Measurements from ENCODE around the gene DIP2B. TPM values are rescaled to one million over a fixed set of nuclear protein-coding genes. Genes with fewer than 3 reads are reported as not detected.

DIP2B gene
- total RNA-seq, 2 donors from 2014 or later: 30.8 to 34.3 TPM

DNA sequence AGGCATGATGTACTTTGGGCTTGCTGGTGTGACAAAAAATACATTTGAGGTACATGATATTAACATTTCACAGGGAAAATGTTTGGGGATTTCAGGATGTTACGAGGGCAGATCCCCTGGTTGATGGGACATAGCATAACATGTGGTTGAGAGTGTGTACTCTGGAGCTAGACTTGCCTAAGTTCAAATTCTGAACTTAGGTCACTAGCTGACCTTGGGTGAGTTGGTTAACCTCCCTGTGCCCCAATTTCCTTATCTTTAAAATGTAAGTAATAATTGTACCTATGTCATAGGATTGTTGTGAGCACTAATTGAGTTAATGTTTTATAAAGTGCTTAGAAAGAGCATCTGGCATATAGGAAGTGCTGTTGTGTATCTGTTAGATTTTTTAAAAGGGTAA, 194.4 kb downstream of the DIP2B start:
- peaks cover 0 to 7% of the 10 kb centered on the region in 2 donors for H3K4me1 Mint-ChIP-seq (ENCODE audit: low read depth in 2 of 2)
- DNase-seq (ENCODE audit: low spot score) (no peak), ATAC-seq (no peak)
- H3K9me3 Mint-ChIP-seq: no peaks in the 10 kb centered on the region
- H3K27me3 Mint-ChIP-seq: no peaks in the 10 kb centered on the region
- no peak overlapping the region for H3K27ac Mint-ChIP-seq
- H3K4me3 Mint-ChIP-seq: no peak overlapping the region
- H3K36me3 Mint-ChIP-seq: peaks cover 18% of the 10 kb centered on the region

DNA sequence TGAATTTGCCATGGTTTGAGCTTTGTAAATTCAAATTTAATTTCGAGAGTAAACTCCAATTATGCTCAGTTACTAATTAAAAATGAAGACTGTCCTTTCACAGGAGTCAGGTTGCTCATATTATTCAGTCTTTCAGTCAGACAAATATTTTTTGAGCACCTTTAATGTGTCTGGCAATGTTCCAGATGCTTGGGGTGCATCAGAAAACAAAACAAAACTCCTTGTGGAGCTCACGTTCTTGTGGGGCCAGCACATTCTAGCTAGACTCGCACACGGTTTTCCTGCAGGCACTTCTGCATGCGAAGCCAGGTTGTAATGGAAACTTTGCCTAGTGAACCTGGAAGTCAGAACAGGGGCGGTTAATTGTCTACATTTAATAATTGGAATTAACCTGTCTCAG, 195.2 kb downstream of the DIP2B start:
- no peaks in the 10 kb centered on the region for H3K9me3 Mint-ChIP-seq
- H3K4me3 Mint-ChIP-seq: no peak overlapping the region
- no peak overlapping the region for H3K27ac Mint-ChIP-seq
- ATAC-seq (no peak), DNase-seq (ENCODE audit: low spot score) (no peak)
- peaks cover 22% of the 10 kb centered on the region for H3K36me3 Mint-ChIP-seq
- no peaks in the 10 kb centered on the region for H3K27me3 Mint-ChIP-seq
- peaks cover 0 to 7% of the 10 kb centered on the region in 2 donors for H3K4me1 Mint-ChIP-seq (ENCODE audit: low read depth in 2 of 2)

DNA sequence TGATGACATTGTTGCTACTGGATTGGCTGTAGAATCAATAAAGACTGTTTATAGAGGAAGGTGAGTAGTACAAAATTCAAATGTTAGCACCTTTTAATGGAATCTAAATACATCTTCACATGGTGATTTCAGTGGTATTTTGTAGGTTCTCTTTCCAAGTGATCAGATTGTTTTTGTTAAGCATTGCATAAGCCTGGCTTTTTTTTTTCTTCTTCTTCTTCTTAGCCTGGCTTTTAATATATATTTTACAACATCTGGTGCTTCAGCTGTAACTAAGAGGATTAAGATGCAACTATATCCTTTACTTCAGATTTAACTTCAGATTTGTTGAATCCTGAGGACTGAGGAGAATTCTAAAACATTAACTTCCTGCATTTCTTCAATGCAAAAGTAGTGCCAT, 201.8 kb downstream of the DIP2B start:
- Mint-ChIP-seq H3K4me3 (no peak overlapping the region), H3K9me3 (no peaks in the 10 kb centered on the region), H3K4me1 (ENCODE audit: low read depth in 2 of 2) (no peaks in the 10 kb centered on the region), H3K27ac (no peak overlapping the region), H3K36me3 (peaks cover 28% of the 10 kb centered on the region), H3K27me3 (no peaks in the 10 kb centered on the region)
- no peak for DNase-seq (ENCODE audit: low spot score)
- no peak for ATAC-seq

DNA sequence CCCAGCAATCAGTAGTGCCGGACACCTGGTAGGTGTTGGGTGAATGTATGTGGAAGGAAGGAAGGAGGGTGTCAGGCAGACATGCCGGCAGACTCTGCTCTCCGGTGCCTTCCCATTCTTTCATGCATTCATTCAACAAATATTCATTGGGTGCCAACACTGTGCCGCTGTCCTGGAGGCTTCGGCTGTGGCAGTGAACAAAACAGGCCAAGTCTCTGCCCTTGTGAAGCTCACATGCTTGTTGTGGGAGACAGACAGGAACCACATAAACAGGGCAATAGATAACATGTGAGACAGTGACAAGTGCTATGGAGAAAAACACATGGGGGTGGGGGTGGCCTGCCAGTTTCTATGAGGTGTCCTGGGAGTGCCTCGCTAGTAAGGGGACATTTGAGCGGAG, 202.6 kb downstream of the DIP2B start:
- ATAC-seq: no peak
- no peaks in the 10 kb centered on the region for H3K27me3 Mint-ChIP-seq
- no peak for DNase-seq (ENCODE audit: low spot score)
- no peak overlapping the region for H3K4me3 Mint-ChIP-seq
- H3K4me1 Mint-ChIP-seq (ENCODE audit: low read depth in 2 of 2): no peaks in the 10 kb centered on the region
- no peak overlapping the region for H3K27ac Mint-ChIP-seq
- H3K9me3 Mint-ChIP-seq: no peaks in the 10 kb centered on the region
- peaks cover 28% of the 10 kb centered on the region for H3K36me3 Mint-ChIP-seq

DNA sequence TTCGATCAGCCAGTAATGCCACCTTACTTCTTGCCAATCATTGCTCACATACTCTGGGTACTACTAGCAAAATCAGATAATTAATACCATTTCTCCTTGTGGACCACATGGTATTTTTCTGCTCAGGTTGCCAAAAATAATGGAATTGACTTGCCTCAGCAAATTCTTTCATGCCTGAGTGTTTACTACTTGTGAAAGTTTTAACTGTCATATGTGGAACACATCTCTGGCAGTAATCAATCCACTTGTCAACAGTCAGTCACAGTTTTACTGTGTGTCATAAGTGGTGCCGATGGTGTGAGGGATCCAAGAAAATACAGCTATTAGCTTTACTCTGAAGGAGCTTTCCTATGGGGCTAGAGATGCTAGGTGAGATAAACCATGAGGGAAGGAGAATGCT, 203.8 kb downstream of the DIP2B start:
- no peak for DNase-seq (ENCODE audit: low spot score)
- ATAC-seq: no peak
- H3K4me1 Mint-ChIP-seq (ENCODE audit: low read depth in 2 of 2): no peaks in the 10 kb centered on the region
- no peak overlapping the region for H3K4me3 Mint-ChIP-seq
- H3K27me3 Mint-ChIP-seq: no peaks in the 10 kb centered on the region
- H3K9me3 Mint-ChIP-seq: no peaks in the 10 kb centered on the region
- H3K36me3 Mint-ChIP-seq: peaks cover 28% of the 10 kb centered on the region
- H3K27ac Mint-ChIP-seq: no peak overlapping the region

DNA sequence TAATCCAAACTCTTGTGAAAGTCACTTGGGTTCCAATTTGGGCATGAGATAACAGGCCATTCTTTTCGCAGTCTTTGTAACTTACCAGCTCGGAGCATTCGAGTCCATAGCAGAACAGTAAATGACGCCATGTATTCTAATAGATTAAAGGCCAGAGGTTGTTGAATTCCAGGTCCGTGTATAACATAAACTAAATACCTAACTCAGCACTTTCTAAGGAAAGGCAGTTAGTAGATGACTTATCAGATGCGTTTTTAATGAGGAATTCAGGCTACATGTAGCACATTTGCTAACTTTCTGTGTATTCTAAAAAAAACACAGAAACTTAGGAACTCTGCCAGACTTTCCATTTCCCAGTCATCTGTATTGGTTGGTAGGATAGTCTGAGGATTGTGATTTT, 206.3 kb downstream of the DIP2B start:
- H3K36me3 Mint-ChIP-seq: peaks cover 11% of the 10 kb centered on the region
- H3K4me3 Mint-ChIP-seq: no peak overlapping the region
- DNase-seq (ENCODE audit: low spot score): no peak
- H3K27me3 Mint-ChIP-seq: no peaks in the 10 kb centered on the region
- no peaks in the 10 kb centered on the region for H3K9me3 Mint-ChIP-seq
- H3K4me1 Mint-ChIP-seq (ENCODE audit: low read depth in 2 of 2): no peaks in the 10 kb centered on the region
- H3K27ac Mint-ChIP-seq: no peak overlapping the region
- ATAC-seq: no peak

DNA sequence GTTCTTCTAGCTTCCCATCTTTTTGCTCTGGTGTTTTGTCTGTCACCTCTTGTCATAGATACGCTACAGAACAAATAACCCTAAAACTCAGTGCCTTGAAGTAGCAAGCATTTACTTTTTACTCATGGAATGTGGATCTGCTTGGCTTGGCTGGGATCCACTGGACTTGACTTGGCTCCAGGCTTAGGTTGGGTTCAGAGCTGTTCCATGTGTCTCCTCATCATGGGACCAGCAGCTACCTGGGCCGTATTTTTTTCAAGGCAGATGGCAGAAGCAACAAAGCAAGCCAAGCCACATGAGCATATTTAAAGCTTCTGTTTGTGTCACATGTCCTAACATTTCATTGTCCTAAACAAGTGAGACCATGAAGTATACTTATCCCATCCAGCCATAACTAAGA, 210.4 kb downstream of the DIP2B start:
- H3K4me1 Mint-ChIP-seq (ENCODE audit: low read depth in 2 of 2): no peaks in the 10 kb centered on the region
- ATAC-seq (no peak), DNase-seq (ENCODE audit: low spot score) (no peak)
- H3K27ac Mint-ChIP-seq: no peak overlapping the region
- no peak overlapping the region for H3K4me3 Mint-ChIP-seq
- peaks cover 10% of the 10 kb centered on the region for H3K36me3 Mint-ChIP-seq
- H3K9me3 Mint-ChIP-seq: no peaks in the 10 kb centered on the region
- H3K27me3 Mint-ChIP-seq: no peaks in the 10 kb centered on the region

DNA sequence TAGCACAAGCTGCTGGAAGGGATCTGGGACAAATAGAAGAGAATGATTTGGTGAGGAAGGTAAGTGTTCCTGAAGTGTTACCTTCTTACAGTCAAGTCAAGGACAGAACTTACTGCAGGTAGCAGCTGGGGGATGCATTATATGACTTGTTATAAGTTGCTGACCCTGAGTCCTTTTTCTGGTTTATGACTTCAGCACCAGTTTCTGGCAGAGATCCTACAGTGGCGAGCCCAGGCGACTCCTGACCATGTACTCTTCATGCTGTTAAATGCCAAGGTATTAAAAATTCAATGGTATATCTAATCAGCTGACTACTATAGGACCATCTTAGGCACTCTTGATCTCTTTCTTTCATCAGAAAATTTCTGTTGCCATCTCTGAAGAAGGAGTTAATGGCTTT, 214.0 kb downstream of the DIP2B start:
- ATAC-seq (no peak), DNase-seq (ENCODE audit: low spot score) (no peak)
- Mint-ChIP-seq H3K27me3 (no peaks in the 10 kb centered on the region), H3K9me3 (no peaks in the 10 kb centered on the region), H3K4me1 (ENCODE audit: low read depth in 2 of 2) (peaks cover 0 to 2% of the 10 kb centered on the region in 2 donors), H3K27ac (no peak overlapping the region), H3K36me3 (peaks cover 23% of the 10 kb centered on the region), H3K4me3 (no peak overlapping the region)

DNA sequence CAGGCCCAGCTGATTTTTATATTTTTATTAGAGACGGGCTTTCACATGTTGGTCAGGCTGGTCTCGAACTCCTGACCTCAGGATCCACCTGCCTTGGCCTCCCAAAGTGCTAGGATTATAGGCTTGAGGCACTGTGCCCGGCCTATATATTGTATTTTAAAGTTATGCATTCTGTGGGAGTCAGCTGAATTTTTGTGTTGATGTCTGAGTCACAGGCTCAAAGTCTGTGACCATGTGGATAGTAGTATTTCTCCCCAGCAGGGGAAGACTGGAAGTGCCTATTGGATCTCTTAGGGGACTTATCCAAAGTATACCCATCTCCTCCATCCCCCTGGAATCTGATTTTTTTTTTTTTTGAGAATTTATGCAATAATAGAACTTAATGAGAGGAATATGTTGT, 215.3 kb downstream of the DIP2B start:
- H3K36me3 Mint-ChIP-seq: peaks cover 27% of the 10 kb centered on the region
- no peak overlapping the region for H3K4me3 Mint-ChIP-seq
- H3K27me3 Mint-ChIP-seq: no peaks in the 10 kb centered on the region
- H3K4me1 Mint-ChIP-seq (ENCODE audit: low read depth in 2 of 2): peaks cover 0 to 2% of the 10 kb centered on the region in 2 donors
- DNase-seq (ENCODE audit: low spot score): no peak
- no peak overlapping the region for H3K27ac Mint-ChIP-seq
- ATAC-seq: no peak
- no peaks in the 10 kb centered on the region for H3K9me3 Mint-ChIP-seq

DNA sequence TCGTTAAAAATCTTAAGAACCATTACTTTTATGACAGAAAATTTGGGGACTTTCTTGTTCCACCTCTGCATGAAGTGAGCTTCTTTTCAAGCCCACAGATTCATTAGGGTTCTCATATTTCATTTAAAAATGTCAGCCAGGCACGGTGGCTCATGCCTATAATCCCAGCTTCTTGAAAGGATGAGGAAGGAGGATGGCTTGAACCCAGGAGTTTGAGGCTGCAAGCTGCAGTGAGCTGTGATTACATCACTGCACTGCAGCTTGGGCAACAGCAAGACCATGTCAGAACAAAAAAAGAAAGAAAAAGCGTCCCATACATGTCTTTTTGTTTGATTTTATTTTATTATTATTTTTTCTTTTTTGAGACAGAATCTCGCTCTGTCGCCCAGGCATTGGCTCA, 215.7 kb downstream of the DIP2B start:
- no peaks in the 10 kb centered on the region for H3K9me3 Mint-ChIP-seq
- no peak for ATAC-seq

DNA sequence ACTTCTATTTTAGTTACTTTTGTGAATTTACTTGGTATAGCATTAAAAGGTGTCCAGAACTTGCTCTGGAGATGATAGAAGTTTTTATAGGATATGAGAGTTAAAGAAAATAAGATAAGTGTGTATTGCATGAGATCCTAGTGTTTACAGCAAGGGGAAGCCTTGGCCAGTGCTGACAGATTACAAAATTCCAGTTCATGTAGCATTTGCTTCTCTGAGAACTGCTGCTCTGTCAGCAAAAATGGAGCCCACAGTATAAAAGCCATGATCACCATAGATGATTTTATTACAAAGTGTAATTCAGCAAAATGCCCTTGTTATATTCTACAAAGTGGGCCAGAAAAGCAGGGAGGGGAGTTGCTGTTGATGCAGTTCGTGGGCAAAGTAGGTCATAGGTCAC, 219.1 kb downstream of the DIP2B start:
- DNase-seq (ENCODE audit: low spot score) (no peak), ATAC-seq (no peak)
- H3K27ac Mint-ChIP-seq: peak overlapping the region in 1 of 2 donors; percentile 6
- no peaks in the 10 kb centered on the region for H3K9me3 Mint-ChIP-seq
- H3K36me3 Mint-ChIP-seq: peaks cover 25% of the 10 kb centered on the region
- H3K27me3 Mint-ChIP-seq: no peaks in the 10 kb centered on the region
- peaks cover 0 to 2% of the 10 kb centered on the region in 2 donors for H3K4me1 Mint-ChIP-seq (ENCODE audit: low read depth in 2 of 2)
- H3K4me3 Mint-ChIP-seq: no peak overlapping the region

More for the DNA sequence above, 215.7 kb downstream of the DIP2B start:
- Mint-ChIP-seq H3K27me3 (no peaks in the 10 kb centered on the region), H3K36me3 (peaks cover 27% of the 10 kb centered on the region), H3K27ac (no peak overlapping the region), H3K4me1 (ENCODE audit: low read depth in 2 of 2) (peaks cover 0 to 2% of the 10 kb centered on the region in 2 donors), H3K4me3 (no peak overlapping the region)
- DNase-seq (ENCODE audit: low spot score): no peak

DNA sequence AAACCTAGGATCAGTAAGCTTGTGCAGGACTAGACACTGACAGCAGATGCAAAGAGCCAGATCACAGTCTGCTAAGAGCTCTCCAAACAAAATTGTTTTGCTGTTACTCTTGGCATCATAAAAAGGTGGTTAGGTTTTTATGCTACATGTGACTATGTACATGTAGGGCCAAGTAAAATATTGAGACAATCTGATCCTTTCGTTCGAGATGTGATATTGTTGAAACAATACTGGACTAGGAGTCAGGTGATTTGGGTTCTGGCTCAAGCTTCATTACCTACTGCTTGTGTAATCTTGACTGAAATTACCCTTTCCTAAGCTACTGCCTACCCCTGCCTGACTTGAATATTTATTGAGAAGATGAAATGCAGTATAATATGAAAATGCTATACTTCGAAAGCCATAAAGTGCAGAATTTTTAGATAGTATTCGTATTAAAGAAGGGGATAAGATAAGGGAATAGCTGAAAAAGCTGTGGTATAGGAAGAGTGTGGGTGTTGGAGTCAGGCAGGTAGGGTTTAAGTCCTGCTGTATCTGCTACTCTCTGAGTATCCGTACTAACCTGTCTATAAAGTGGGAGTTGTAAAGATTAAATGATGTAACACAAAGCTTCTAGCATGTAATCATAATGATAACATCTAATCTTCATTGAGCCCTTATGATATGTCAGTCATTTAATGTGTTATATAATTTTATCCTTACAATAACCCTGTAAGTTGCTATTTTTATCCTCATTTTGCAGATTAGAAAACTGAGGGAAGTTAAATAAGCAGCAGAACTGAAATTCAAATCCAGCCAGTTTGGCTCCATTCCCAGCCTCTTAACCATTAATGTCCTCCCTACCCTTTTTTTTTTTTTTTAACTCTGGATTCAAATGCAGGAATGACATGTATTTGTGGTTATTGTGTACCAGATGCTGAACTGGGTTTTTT, 220.5 kb downstream of the DIP2B start:
- no peak for ATAC-seq
- H3K4me1 Mint-ChIP-seq (ENCODE audit: low read depth in 2 of 2): peaks cover 0 to 2% of the 10 kb centered on the region in 2 donors
- no peak overlapping the region for H3K4me3 Mint-ChIP-seq
- H3K27me3 Mint-ChIP-seq: no peaks in the 10 kb centered on the region
- no peak for DNase-seq (ENCODE audit: low spot score)
- H3K27ac Mint-ChIP-seq: no peak overlapping the region
- H3K9me3 Mint-ChIP-seq: no peaks in the 10 kb centered on the region
- H3K36me3 Mint-ChIP-seq: peaks cover 32% of the 10 kb centered on the region

DNA sequence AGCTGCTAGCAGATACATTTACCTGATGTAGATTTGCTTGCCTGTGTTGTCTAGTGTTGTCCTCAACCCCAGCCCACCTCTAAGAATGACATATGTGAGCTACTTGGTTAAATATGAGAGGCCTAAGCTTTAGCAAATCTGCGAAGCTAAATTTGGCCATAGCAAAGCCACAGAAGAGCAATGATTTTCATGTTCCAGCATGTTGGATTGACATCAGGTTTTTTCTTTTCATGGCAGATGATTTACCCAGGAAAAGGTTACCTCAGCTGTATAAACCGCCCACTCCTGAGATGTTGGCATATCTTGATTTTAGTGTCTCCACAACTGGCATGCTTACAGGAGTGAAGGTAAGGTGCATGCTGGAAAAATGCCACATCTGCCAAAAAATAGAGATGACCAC, 222.7 kb downstream of the DIP2B start:
- peaks cover 27% of the 10 kb centered on the region for H3K36me3 Mint-ChIP-seq
- H3K27me3 Mint-ChIP-seq: no peaks in the 10 kb centered on the region
- peaks cover 0 to 2% of the 10 kb centered on the region in 2 donors for H3K4me1 Mint-ChIP-seq (ENCODE audit: low read depth in 2 of 2)
- DNase-seq (ENCODE audit: low spot score) (no peak), ATAC-seq (no peak)
- H3K4me3 Mint-ChIP-seq: no peak overlapping the region
- H3K27ac Mint-ChIP-seq: no peak overlapping the region
- no peaks in the 10 kb centered on the region for H3K9me3 Mint-ChIP-seq

DNA sequence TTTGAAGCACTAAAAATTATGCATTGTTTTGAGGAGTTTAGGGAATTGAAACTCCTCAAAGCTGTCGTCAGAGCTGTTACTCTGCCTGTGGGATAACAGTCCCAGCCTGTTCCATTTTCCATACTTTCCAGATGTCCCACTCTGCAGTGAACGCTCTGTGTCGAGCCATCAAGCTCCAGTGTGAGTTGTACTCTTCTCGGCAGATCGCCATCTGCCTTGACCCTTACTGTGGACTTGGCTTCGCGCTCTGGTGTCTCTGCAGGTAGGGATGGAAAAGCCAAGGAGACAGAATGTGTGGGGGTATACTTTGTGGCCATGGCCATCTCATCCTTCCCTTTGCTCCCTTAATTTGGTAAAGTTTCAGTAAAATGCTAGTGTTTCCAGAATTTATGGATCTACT, 223.6 kb downstream of the DIP2B start:
- no peak for ATAC-seq
- Mint-ChIP-seq H3K9me3 (no peaks in the 10 kb centered on the region), H3K4me1 (ENCODE audit: low read depth in 2 of 2) (no peaks in the 10 kb centered on the region), H3K4me3 (no peak overlapping the region), H3K27me3 (no peaks in the 10 kb centered on the region), H3K36me3 (peaks cover 19% of the 10 kb centered on the region), H3K27ac (no peak overlapping the region)
- DNase-seq (ENCODE audit: low spot score): no peak

DNA sequence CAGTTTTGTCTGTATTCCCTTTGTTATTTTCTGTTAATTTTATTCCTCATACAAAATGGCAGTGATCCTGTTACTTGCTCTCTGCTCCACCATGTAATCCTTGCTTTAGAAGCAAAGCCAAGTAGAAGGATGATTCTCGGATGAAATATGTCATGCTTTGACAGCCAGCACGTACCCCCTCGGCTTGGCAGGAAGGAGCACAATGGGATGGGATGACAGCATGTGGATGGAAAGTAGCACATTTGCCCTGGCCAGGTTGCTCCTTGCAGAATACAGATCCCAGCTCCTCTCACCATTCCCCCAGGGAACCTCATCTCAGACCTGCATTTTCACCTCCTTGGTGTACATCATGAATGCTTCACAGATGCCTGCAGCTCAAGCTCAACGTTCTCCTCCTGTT, 224.1 kb downstream of the DIP2B start:
- ATAC-seq (no peak), DNase-seq (ENCODE audit: low spot score) (no peak)
- Mint-ChIP-seq H3K36me3 (peaks cover 18% of the 10 kb centered on the region), H3K9me3 (no peaks in the 10 kb centered on the region), H3K4me3 (no peak overlapping the region), H3K27ac (no peak overlapping the region), H3K4me1 (ENCODE audit: low read depth in 2 of 2) (no peaks in the 10 kb centered on the region), H3K27me3 (no peaks in the 10 kb centered on the region)
